Liver (tissue), 9 donors: Measurements from ENCODE around the gene LLGL1. TPM values are rescaled to one million over a fixed set of nuclear protein-coding genes. Genes with fewer than 3 reads are reported as not detected.

Experiments
- DNase-seq: peaks from one replicate; pipeline ENCODE4 v3.0.0-alpha.2; 2017; ENCODE audit warnings: low spot score
- H3K27ac ChIP-seq, 2 donors: one replicate each; pipeline ENCODE4 v1.7.0; 2013; ENCODE audit warnings: inconsistent platforms in 2 of 2, low read length in 2 of 2, control low read depth in 1 of 2, low read depth in 1 of 2, mild to moderate bottlenecking in 1 of 2
- H3K27me3 ChIP-seq, 4 donors: one replicate each; pipeline versions ENCODE4 v1.6.1 to v1.7.0; 2013; ENCODE audit warnings: low read length in 3 of 4, inconsistent platforms in 1 of 4, mild to moderate bottlenecking in 1 of 4, moderate library complexity in 1 of 4; ENCODE audit not compliant: control insufficient read depth in 4 of 4, insufficient read depth in 4 of 4
- H3K36me3 ChIP-seq, 4 donors: one replicate each; pipeline versions ENCODE4 v1.6.1 to v1.7.0; 2013; ENCODE audit warnings: low read length in 3 of 4, mild to moderate bottlenecking in 3 of 4, low read depth in 1 of 4, moderate library complexity in 1 of 4; ENCODE audit not compliant: control insufficient read depth in 4 of 4, insufficient read depth in 3 of 4
- H3K4me1 ChIP-seq, 4 donors: one replicate each; pipeline versions ENCODE4 v1.6.1 to v1.7.0; 2013; ENCODE audit warnings: low read length in 3 of 4, mild to moderate bottlenecking in 3 of 4, moderate library complexity in 1 of 4; ENCODE audit not compliant: control insufficient read depth in 4 of 4, insufficient read depth in 4 of 4
- H3K4me3 ChIP-seq, 3 donors: one replicate each; pipeline versions ENCODE4 v1.6.1 to v1.7.0; 2013; ENCODE audit warnings: low read length in 3 of 3, control low read depth in 1 of 3, low read depth in 1 of 3, mild to moderate bottlenecking in 1 of 3
- H3K9ac ChIP-seq, 2 donors: one replicate each; pipeline ENCODE4 v1.7.0; 2013; ENCODE audit warnings: low read length in 2 of 2, mild to moderate bottlenecking in 2 of 2, moderate library complexity in 2 of 2, control low read depth in 1 of 2, low read depth in 1 of 2
- H3K9me3 ChIP-seq, 4 donors: one replicate each; pipeline versions ENCODE4 v1.6.1 to v1.7.0; 2013; ENCODE audit warnings: low read length in 3 of 4; ENCODE audit not compliant: control insufficient read depth in 4 of 4
- ATF3 ChIP-seq: IDR thresholded peaks from 2 replicates; pipeline ENCODE4 v1.6.1; 2016; ENCODE audit warnings: antibody characterized with exemption
- CTCF ChIP-seq: fragments of 150-350 bp; IDR thresholded peaks from 2 replicates; pipeline ENCODE4 v1.5.1; 2017; ENCODE audit warnings: improper control_type of control experiment, low read depth, low read length; ENCODE audit not compliant: missing input control
- FOXA1 ChIP-seq: IDR thresholded peaks from 2 replicates; pipeline ENCODE4 v1.6.1; 2016; ENCODE audit warnings: antibody characterized with exemption
- FOXA2 ChIP-seq: IDR thresholded peaks from 2 replicates; pipeline ENCODE4 v1.6.1; 2016; ENCODE audit warnings: antibody characterized with exemption
- GABPA ChIP-seq, 2 donors: IDR thresholded peaks in 1 of 2; conservative IDR thresholded peaks in 1 of 2; 2 replicates each; pipeline ENCODE4 v1.6.1; 2016; ENCODE audit warnings: antibody characterized with exemption in 2 of 2, mild to moderate bottlenecking in 1 of 2, moderate library complexity in 1 of 2
- HNF4A ChIP-seq, 2 donors: conservative IDR thresholded peaks; 2 replicates each; pipeline ENCODE4 v1.6.1; 2016; ENCODE audit warnings: antibody characterized with exemption in 2 of 2, mild to moderate bottlenecking in 2 of 2
- HNF4G ChIP-seq: IDR thresholded peaks from 2 replicates; pipeline ENCODE4 v1.6.1; 2016; ENCODE audit warnings: antibody characterized with exemption
- JUND ChIP-seq, 2 donors: IDR thresholded peaks; 2 replicates each; pipeline ENCODE4 v1.6.1; 2016; ENCODE audit warnings: antibody characterized with exemption in 2 of 2
- MAX ChIP-seq: IDR thresholded peaks from 2 replicates; pipeline ENCODE4 v1.6.1; 2016; ENCODE audit warnings: antibody characterized with exemption
- NR2F2 ChIP-seq: IDR thresholded peaks from 2 replicates; pipeline ENCODE4 v1.6.1; 2016; ENCODE audit warnings: antibody characterized with exemption
- RAD21 ChIP-seq, 2 donors: IDR thresholded peaks; 2 replicates each; pipeline ENCODE4 v1.6.1; 2016; ENCODE audit warnings: antibody characterized with exemption in 2 of 2, mild to moderate bottlenecking in 2 of 2
- REST ChIP-seq: IDR thresholded peaks from 2 replicates; pipeline ENCODE4 v1.6.1; 2016; ENCODE audit warnings: antibody characterized with exemption, mild to moderate bottlenecking
- RXRA ChIP-seq, 2 donors: IDR thresholded peaks; 2 replicates each; pipeline ENCODE4 v1.6.1; 2017 to 2018; ENCODE audit warnings: antibody characterized with exemption in 2 of 2, mild to moderate bottlenecking in 1 of 2
- SP1 ChIP-seq: IDR thresholded peaks from 2 replicates; pipeline ENCODE4 v1.6.1; 2018; ENCODE audit warnings: antibody characterized with exemption, mild to moderate bottlenecking
- TAF1 ChIP-seq: conservative IDR thresholded peaks from 2 replicates; pipeline ENCODE4 v1.6.1; 2016; ENCODE audit warnings: antibody characterized with exemption, mild to moderate bottlenecking
- YY1 ChIP-seq: IDR thresholded peaks from 2 replicates; pipeline ENCODE4 v1.6.1; 2016; ENCODE audit warnings: antibody characterized with exemption, mild to moderate bottlenecking
- ZBTB33 ChIP-seq: IDR thresholded peaks from 2 replicates; pipeline ENCODE4 v1.6.1; 2016; ENCODE audit warnings: antibody characterized with exemption
- WGBS: extraction: QIAGEN DNeasy Blood & Tissue Kit; methylation state at CpG from one replicate; pipeline ENCODE4 v1.1.7; 2013; 5-methylcytosine and 5-hydroxymethylcytosine counted together
- polyA plus RNA-seq, 2 donors: library from polyadenylated mRNA; stranded (reverse) in 1 of 2; unstranded in 1 of 2; fragments of 200-250 nt in 1 of 2; fragments of >200 nt in 1 of 2; fragmentation: Nextera tagmentation in 1 of 2; extraction: Ambion mirVana in 1 of 2; gene quantifications; one replicate each; pipeline versions ENCODE4 v1.2.1 to v1.2.3, GENCODE V29; 2013 to 2015
- total RNA-seq, 2 donors: library from RNA; depleted of rRNA; stranded (reverse); fragments of >200 nt; gene quantifications; one replicate each; pipeline ENCODE4 v1.2.3, GENCODE V29; 2014
- donor health status: healthy.
- donor health status: healthy.
- donor health status: healthy.
- donor health status: healthy.
- donor health status: healthy.

The LLGL1 gene
- total and polyA plus RNA-seq, 4 donors: 0.39 to 12.0 (median 2.8) TPM

- Histone ChIP-seq H3K9ac (no peak overlapping the region), H3K27ac (no peak overlapping the region), H3K36me3 (peaks cover 11 to 27% (median 24%) of the 10 kb centered on the region in 4 donors), H3K4me1 (peaks cover 22 to 46% (median 30%) of the 10 kb centered on the region in 4 donors), H3K27me3 (no peaks in the 10 kb centered on the region), H3K4me3 (no peak overlapping the region), H3K9me3 (no peaks in the 10 kb centered on the region)
- no peak for DNase-seq
- WGBS: 90% methylated on average over 7 of the region's 7 CpGs
- no peak for TF ChIP-seq FOXA2
- no peak for TF ChIP-seq GABPA (IDR thresholded peaks at IDR 0.05 in 1 of 2, conservative IDR thresholded peaks at IDR 0.05 in 1 of 2)
- no peak for TF ChIP-seq CTCF
- no peak for TF ChIP-seq TAF1
- TF ChIP-seq ATF3: no peak
- no peak for TF ChIP-seq ZBTB33
- TF ChIP-seq YY1: no peak
- TF ChIP-seq MAX: no peak
- no peak for TF ChIP-seq RXRA (IDR thresholded peaks at IDR 0.05)
- TF ChIP-seq NR2F2: no peak
- TF ChIP-seq REST: no peak
- no peak for TF ChIP-seq SP1
- no peak for TF ChIP-seq JUND (IDR thresholded peaks at IDR 0.05)
- no peak for TF ChIP-seq HNF4G
- TF ChIP-seq FOXA1: no peak
Measured at GRCh38 chr17:18256776-18257175, 31.3 kb downstream of the LLGL1 start.

GRCh38 chr17:18257268-18257981 lies 32.0 kb downstream of the LLGL1 start:
- H3K27ac ChIP-seq: peak overlapping the region; percentile 88 to 89
- WGBS: 38% methylated on average over 18 of the region's 18 CpGs
- H3K36me3 ChIP-seq: peaks cover 6 to 21% (median 18%) of the 10 kb centered on the region in 4 donors
- DNase-seq: peak; percentile 63
- no peaks in the 10 kb centered on the region for H3K9me3 ChIP-seq
- H3K4me1 ChIP-seq: peaks cover 24 to 52% (median 33%) of the 10 kb centered on the region in 4 donors
- no peaks in the 10 kb centered on the region for H3K27me3 ChIP-seq
- peak overlapping the region; percentile 66 to 72 for H3K9ac ChIP-seq
- TF ChIP-seq NR2F2 (no peak), REST (no peak), JUND (IDR thresholded peaks at IDR 0.05) (no peak), GABPA (IDR thresholded peaks at IDR 0.05 in 1 of 2, conservative IDR thresholded peaks at IDR 0.05 in 1 of 2) (no peak), SP1 (no peak), CTCF (no peak), HNF4A (conservative IDR thresholded peaks at IDR 0.05) (no peak), RAD21 (IDR thresholded peaks at IDR 0.05) (no peak), RXRA (IDR thresholded peaks at IDR 0.05) (no peak), TAF1 (no peak), FOXA2 (no peak)
- peak overlapping the region; percentile 83 to 92 (median 88) for H3K4me3 ChIP-seq
